NCI-H2081 (cell line): Measurements from ENCODE around the gene PTPRN.
A peak's percentile ranks its signal among the peaks of the same experiment; 100 is the strongest.

Experiments used
- DNase-seq, 2 experiments: peaks; one replicate each; lab custom pipeline; 2025; lab: John Stamatoyannopoulos, UW

The PTPRN gene

DNA sequence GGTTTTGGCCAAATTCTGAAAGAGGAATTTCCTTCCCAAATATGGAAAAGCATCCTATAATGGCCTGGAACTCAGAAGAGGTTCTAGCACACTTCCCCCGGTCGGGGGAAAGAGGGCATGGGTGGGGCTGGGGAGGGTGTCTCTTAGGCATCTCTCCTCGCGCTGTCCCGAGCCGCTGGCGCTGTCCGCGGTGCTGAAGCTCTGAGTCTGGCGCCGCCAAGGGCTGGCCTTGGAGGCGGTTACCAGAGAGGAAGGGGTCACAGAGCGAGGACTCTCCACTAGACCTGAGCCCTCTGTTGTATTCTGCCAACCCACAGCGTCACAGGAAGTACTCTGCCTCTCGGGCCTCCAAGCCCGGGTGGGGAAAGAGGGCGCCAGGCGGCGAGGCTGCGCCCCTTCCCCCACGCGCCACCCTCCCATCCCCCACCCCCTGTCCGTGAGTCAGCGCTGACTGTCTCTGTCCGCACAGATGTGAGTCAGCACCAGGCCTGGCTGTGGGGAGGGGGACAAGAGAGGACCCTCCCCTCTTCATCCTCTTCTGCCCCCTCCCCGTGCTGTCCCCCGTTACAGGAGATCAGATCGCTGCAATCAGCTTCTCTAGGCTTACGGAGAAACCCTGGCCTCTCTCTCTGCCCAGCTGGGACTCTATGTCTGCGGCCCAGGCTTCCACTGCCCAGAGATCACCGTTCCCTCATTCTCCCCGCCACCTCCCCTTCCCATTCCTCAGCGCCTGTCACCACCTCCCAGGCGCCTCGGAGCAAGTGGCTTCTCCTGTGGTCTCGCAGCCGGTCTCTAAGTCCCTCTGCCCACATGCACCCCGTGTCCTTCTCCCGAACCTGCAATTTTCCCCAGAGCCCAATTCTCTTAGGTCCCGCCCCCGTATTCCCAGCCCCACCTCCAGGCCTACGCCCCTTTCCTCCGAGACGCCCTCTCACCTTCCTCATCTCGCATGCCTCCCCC is 779 bp downstream of the PTPRN start:
- no peak for DNase-seq

DNA sequence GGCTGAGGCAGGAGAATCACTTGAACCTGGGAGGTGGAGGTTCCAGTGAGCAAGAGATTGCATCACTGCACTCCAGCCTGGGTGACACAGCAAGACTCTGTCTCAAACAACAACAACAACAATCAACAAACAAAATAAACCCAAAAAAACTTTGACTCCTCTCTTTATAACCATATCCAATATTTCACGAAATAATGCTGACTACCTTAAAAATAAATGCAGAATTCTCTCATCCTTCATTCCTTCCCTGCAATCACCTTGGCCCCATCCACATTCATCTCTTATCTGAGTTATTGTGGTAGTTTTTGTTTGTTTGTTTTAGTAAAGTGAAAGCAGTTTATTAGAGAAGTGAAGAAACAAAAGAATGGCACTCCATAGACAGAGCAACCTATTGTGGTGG is 3.2 kb downstream of the PTPRN start:
- no peak for DNase-seq

DNA sequence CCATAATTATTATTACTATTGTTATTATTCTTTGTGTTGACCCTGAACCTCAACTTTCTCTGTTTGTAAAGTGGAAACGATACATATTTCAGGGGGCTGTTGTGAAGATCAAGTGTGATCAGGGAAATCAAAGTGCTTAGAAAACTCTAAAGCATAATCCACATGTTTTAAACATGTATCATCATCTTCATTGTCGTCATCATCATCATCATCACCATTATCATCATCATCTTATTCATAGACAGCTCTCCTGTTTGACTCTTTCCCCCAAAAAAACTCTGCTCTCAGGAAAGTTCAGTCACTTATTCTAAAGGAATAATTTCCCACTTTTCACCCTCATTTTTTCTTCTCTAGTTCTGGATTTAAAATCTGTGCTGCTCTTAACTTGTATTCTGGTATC is 5.0 kb downstream of the PTPRN start:
- DNase-seq, result no peak

DNA sequence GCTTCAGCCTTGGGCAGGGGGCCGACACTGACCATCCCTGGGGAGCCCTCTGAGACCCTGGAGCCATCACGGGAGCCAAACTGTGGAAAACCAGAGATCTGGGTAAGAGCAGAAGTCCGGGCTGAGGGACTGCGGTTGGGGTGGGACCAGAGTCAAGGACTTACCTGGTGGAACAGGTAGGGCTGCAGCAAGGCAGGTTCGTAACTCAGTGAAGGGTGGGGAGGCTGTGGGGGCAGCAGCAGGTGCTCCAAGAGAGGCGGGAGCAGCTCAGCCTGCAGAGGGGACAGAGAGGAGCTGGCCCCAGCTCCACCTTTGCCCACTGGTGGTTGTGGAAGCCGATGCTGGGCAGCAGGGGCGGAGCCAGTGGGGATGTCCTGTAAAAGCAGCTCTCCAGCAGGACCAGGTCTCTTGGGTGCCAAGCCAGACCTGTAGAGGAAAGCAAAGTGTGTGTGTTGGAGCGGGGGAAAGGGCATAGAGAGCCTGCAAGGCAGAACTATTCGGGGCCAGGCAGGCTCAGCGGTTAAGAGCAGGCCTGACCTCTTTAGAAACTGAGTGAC is 6.7 kb downstream of the PTPRN start:
- no peak for DNase-seq

DNA sequence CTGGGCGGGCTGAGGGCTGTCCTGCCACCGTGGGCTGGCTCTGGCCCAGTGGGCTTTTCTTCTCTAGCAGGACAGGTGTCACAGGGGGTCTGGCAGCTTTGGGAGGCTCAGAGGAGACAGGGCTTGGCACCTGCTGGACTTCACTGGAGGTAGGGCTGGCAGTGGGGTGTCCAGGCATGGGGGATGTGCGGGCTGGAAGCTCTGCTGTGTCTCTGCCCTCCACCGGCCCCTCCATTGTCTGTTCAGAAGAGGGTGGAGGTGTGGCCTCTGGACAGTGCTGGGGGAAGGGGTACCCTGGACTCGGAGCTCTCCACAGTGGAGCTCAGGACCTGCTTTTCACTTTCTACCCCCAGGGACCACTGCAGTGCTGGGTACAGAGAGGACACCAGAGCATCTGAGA is 9.2 kb downstream of the PTPRN start:
- no peak for DNase-seq

DNA sequence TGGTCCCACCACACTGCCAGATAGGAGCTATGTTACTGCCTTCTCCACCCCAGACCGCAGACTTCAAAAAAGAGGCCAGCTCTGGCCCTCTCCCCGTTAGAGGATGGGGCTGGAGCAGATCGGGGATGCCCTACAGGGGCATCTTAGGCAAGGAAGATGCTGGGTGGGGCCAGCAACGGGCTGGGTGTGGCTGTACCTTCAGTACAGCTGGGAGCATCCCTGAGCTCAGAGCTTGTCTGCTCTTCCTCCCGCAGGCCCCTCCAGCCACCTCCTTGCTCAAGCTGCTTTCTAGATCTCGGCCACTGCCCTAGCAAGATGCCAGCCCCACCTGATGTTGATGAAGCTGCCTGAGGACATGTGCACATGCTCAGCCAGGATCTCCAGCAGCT is 9.8 kb downstream of the PTPRN start:
- no peak for DNase-seq

DNA sequence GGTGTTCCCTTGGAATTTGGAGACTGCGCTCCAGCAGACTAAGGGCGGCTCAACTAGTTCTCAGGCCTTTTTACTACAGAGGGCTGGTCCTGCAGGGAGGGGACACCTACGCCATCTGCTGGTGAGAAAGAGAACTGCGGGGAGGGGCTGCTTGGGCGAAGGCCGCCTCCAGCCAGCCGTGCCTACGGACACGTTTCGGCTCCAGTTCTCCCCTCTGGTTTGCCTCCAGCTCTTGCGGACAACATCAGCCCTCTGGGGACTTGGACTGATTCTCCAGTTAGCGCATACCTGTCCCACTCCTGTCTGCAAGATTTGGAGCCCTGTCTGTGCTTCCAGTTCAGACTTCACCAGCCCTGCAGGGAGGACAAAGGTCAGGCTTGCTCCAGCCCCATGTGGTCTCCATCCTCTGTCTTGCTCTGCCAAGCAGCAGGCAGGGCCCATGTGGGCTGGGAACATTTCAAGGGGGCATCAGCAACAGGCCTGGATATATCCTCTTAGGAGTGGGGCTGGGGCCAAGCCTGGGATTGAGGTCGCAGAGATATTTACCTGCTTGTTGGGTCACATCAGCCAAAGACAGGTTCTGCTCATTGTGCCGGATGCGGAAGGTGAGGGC is 10.3 kb downstream of the PTPRN start:
- peak; percentile 64 to 69 for DNase-seq

DNA sequence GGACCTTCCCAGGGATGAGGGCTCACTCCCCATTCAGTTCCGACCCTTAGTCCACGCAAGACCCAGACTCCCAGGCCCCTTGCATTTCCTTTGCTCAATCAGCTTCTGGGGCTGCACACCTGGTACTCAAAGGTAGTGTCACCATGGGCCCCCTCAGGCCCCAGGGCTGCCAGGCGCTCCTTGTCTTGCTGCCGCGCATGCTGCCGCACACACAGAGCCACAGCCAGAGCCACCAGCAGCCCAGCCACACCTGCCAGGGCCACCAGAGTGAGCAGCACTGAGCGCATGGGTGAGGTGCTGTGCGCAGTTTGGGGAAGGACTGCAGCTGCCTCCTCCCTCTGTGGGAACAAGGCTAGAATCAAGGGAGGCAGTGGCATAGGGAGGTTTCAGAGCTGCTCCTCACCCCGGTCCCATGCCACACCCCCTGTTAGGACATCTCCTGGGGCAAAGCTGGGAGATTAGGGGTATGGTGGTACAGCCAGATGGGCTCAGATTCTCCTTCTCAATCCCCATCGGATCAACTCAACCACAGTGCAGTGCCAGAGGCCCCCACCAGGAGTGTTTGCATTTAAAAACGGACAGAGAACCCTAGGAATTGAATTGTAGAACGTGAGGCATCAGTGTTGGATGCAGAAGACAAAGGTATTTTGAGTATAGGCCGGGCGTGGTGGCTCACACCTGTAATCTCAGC is 11.3 kb downstream of the PTPRN start:
- no peak for DNase-seq

DNA sequence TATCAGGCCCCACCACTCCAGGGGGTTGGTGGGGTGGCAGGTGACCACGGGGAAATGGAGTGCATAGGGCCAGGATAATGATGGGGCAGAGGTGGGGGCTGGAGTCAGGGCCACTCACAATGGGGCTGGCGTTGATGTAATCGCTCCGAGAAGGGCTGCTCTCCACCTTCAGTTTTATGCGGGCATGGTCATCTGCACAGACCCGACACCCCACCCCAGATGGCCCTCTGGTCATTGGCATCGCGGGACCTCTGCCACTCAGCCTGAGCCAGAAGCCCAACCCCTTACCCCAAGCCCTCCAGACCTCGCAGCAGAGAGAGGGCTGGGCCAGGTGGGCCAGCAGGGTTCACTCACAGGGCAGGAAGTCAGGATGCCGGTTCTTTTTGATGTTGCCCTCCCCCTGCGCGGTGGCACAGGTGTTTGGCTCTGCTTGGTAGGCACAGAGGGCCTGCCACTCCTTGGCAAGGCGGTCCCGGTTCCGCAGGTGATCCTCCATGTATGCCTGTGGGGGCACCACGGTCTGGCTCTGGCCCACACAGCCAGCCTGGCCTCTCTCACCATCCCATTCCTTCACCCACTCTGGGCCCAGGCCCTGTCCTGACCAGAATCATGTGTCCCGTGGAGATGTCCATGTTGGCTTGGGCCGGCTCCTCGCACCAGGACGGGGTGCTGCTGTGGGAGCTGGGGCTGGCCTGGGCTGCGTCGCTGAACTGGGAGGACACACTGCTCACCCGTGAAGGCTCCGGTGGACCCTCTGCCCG is 12.4 kb downstream of the PTPRN start:
- DNase-seq, result no peak

DNA sequence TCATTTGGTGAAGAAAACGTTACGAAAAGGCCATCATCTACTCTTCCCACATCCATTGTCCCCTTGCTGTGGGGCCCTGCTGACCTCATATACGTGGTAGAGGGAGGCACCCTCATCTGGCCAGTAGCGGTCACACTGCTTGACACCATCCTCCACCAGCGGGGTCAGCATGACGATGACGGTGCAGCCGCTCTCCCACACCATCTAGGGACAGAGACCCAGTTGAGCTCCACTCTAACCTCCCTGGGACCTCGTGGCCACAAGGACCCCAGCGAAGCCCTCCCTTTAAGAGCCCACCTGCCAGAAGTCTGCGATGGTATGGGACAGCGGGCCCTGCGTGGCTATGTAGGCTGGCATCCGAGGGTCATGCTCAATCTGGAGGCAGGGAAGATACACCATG is 13.1 kb downstream of the PTPRN start:
- no peak for DNase-seq

DNA sequence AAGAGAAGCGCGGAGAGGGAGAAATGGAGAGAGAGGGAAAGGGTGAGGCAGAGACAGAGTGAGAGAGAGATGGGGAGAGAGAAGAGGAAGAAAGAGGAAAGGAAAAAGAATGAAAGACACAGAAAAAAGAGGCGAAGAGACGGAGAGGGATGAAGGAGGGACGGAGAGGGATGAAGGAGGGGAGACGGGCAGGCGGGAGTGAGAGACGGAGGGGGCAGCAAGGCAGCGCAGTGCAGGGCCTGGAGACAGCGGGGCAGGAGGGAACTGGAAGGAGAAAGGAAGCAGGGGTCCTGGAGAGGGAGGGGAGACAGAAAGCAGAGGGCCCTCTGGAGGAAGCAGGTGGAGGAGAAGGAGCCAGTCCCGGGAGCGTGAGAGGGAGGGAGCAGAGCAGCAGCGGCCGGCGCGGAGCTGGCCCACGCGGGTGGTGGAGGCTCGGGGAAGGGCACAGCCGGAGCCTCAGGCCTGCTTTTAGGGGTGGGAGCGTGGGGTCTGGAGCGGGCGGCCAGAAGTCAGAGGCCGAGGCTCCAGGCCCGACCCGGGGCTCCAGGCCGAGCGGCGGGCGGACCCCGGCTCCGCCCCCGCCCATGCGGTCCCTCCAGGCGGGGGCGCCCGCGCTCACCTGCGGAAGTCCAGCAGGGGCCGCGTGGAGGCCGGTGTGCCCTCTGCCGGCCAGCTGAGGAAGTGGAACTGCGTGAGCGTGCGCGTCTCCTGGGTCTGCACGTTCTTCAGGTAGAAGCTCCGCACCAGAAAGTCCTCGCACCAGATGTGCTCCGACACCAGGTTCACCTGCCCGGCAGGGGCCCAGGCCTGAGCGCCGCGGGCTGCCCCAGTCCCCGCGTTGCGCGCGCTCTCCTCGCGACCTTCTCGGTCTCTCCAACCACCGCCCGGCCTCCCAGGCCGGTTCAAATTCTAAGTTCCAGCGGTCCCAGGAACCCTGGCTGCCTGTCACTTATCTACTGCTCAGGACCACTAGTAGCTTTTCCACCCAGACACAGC is 14.5 kb downstream of the PTPRN start:
- peak; percentile 78 to 82 for DNase-seq

DNA sequence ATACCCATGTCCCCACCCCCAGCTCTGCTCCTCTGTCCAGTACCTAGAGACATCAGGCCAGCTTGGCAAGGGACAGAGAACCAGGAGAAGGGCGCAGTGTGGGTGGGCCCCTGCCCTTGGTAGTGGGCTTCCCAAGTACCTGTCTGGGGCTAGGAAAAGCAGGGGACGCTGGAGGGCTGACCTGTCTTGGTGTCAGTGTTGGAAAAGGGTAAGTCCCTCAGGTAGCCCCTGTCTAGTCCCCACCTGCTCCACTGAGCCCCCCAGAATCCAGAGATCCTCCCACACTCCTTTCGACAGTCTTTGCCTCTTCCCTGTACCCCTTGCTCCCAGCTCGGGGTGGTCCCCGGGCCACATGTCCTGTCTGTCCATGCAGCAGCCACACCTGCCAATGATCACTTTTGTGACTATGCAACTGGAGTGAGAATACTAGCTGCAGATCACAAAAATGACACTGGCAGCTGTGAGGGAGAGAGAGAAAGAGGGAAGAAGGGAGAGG is 15.4 kb downstream of the PTPRN start:
- no peak for DNase-seq

DNA sequence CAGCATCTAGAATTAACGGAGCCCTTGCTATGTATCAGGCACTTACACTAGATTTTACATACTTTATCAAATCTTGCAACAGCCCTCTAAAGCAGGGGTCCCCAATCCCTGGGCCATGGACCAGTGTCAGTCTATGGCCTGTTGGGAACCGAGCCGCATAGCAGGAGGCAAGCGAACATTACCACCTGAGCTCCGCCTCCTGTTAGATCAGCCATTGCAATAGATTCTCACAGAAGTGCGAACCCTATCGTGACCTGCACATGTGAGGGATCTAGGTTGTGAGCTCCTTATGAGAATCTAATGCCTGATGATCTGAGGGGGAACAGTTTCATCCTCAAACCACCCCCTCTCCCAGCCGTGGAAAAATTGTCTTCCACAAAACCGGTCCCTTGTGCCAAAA is 16.6 kb downstream of the PTPRN start:
- DNase-seq, result no peak

DNA sequence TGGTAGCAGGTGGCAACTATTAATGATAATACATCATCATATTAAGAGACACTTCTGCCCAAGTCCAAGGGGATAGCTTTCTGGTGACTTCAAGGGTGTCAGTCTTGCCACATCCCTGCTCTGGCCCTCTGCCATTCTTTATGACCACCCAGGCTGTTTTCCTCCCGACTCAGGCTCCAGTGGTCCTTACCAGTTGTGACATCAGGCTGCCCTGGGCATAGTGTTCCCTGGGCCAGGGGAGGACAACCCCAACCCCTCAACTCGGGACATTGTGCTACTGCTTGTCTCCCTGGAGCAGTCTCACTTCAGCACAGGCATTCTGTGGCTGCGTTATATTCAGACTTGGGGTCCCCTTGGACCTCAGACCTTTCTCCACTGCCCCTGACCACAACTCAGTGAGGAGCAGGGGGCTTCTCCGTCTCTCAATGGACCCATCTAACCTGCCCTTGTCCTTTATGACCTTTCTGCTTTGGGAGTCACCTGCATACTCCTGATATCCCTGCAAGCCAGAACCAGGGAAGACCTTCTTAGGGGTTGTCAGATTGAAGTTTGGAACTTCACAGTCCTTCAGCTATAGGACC is 17.2 kb downstream of the PTPRN start:
- no peak for DNase-seq

DNA sequence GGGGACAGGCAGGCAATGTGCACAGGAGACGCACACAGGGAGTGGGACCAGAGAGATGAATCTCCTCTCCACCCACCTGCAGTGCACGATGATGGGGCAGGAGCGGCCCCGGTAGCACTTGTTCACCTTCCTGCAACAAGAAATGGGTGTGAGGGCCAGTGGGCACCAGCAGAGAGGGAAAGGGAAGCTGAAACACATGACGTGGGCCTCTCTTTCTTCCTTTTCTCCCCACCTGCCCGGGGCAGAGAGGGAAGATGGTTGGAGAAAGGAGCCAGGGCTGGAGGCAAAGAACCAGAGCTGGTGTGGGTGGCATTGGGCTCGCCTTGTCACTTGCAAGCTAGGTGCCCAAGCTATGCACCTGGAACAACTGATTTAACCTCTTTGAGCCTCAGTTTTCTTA is 17.8 kb downstream of the PTPRN start:
- no peak for DNase-seq

DNA sequence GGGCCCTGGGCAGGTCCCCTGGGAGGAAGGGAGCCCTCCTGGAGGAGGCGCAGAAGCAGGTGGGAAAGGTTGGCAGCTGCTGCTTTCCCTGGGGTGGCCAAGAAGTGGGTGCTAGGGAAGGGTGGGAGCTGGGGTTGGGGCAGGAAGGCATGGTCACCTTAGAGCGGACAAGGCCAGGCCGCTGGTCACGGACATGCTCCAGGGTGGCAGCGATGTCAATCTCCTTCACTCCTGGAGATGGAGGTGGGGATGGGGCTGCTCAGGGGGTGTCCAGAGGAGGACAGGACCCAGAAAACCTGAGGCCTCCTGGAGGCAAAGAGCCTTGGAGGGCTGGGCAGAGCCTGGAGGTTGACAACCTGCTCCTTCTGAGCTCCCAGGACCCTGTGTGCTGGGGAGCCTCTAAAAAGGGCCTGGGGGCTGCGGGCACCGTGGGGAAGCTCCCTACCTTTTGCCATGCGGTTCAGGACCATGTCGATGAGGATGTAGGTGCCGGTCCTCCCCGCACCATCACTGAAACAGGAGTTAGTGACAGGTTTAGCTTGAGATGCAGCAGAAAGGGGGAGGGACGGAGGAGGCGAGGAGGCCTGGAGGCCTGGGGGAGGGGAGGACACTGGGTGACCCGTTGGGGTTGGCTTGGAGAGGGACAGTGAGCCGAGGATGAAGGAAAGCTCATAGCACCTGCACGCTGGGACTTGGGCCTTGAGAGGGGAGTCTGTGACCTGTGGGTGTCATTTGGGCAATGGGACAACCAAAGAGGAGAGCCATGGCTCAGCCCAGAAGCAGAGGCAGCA is 18.6 kb downstream of the PTPRN start:
- no peak for DNase-seq

DNA sequence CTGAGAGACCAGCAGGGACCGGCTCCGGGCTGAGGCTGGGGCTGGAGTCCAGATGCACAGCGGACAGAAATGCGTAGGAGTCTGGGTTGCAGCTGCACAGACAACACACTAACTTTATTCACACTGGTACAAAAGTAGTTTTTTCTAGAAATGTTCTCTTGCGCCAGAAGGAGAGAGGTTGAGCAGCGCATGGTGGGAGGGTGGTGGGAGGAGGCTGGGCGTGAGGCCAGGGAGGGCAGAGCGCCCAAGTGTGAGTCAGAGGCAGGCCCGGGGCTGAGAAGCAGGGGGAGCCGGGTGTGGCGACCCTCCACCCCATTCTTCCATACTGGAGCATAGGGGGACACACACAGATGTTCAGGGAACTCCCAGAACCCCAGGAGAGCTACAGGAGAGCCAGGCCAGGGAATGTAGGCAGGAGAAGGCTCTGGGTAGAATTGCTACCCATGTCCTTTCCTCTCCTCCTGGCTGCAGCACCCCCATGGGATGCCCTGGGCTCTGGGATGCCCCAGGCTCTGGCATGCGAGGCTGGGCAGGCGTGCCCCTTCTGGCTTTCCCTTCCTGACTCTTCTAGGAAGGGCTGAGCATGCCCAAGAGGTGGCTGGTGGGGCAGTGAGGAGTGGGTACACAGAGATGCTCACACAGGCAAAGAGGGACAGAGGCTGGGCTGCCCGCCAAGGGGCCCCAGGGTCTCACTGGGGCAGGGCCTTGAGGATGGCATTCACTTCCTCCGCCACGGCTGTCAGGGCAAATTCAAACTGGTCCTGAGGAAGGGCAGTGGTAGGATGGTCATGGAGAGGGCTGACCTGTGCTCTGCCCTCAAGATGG is 19.5 kb downstream of the PTPRN start:
- no peak for DNase-seq

DNA sequence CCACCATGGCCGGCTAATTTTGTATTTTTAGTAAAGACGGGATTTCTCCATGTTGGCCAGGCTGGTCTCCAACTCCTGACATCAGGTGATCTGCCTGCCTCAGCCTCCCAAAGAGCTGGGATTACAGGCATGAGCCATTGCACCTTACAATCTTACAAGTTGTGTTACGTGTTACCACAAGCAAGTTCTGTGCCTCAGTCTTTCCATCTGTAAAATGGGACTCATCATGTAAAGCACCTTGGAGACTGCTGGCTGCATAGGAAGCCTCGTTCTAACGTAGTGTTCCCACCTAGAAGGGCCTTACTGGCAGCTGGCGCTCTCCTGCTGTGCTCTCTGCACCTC is 20.0 kb downstream of the PTPRN start:
- DNase-seq, result no peak
